Progenitor cell of endocrine pancreas (in vitro differentiated cells): ENCODE data around the gene STATH. TPM values are rescaled to one million over a fixed set of nuclear protein-coding genes. Genes with fewer than 3 reads are reported as not detected.
"Not testable (repeated sequence)": the region's sequence is repeated elsewhere in the genome, so short reads cannot be mapped to it uniquely, and the experiment has no call there.

Experiments
- DNase-seq: peaks from one replicate; pipeline ENCODE4 v3.0.0; 2021; ENCODE audit warnings: low spot score; ENCODE audit not compliant: unreplicated experiment
- H3K27ac Mint-ChIP-seq: 2 replicates; pipeline ENCODE4 v1.8.0; 2021; ENCODE audit warnings: mild to moderate bottlenecking, moderate library complexity, mixed read lengths
- H3K27me3 Mint-ChIP-seq: 2 replicates; pipeline ENCODE4 v1.8.0; 2021; ENCODE audit warnings: mixed read lengths
- H3K36me3 Mint-ChIP-seq: 2 replicates; pipeline ENCODE4 v1.8.0; 2022; ENCODE audit warnings: mixed read lengths; ENCODE audit not compliant: insufficient read depth
- H3K4me1 Mint-ChIP-seq: 2 replicates; pipeline ENCODE4 v1.8.0; 2021; ENCODE audit warnings: low read depth, mixed read lengths
- H3K4me3 Mint-ChIP-seq: 2 replicates; pipeline ENCODE4 v1.8.0; 2021; ENCODE audit warnings: low read depth, mild to moderate bottlenecking, moderate library complexity, mixed read lengths
- H3K9me3 Mint-ChIP-seq: 2 replicates; pipeline ENCODE4 v1.8.0; 2021; ENCODE audit warnings: low read depth, mixed read lengths
- total RNA-seq: library from RNA; stranded (reverse); gene quantifications from 2 replicates; pipeline ENCODE4 v1.2.1, GENCODE V29; 2021
- TF ChIP-seq, protein P1 (sequence below): fragments of 200-600 bp; sonication (generic); IDR thresholded peaks from one replicate; pipeline ENCODE4 v1.5.0; 2021; ENCODE audit warnings: antibody characterized with exemption, mild to moderate bottlenecking; ENCODE audit not compliant: unreplicated experiment

The STATH gene
- total RNA-seq, 1 donor from 2014 or later: not detected

GRCh38 chr4:69994782-69995181, 984 bp upstream of the STATH start:
- H3K4me1 Mint-ChIP-seq: no peaks in the 10 kb centered on the region
- no peak for DNase-seq
- H3K36me3 Mint-ChIP-seq: no peaks in the 10 kb centered on the region
- TF ChIP-seq, protein P1, sequence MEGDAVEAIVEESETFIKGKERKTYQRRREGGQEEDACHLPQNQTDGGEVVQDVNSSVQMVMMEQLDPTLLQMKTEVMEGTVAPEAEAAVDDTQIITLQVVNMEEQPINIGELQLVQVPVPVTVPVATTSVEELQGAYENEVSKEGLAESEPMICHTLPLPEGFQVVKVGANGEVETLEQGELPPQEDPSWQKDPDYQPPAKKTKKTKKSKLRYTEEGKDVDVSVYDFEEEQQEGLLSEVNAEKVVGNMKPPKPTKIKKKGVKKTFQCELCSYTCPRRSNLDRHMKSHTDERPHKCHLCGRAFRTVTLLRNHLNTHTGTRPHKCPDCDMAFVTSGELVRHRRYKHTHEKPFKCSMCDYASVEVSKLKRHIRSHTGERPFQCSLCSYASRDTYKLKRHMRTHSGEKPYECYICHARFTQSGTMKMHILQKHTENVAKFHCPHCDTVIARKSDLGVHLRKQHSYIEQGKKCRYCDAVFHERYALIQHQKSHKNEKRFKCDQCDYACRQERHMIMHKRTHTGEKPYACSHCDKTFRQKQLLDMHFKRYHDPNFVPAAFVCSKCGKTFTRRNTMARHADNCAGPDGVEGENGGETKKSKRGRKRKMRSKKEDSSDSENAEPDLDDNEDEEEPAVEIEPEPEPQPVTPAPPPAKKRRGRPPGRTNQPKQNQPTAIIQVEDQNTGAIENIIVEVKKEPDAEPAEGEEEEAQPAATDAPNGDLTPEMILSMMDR: no peak
- H3K4me3 Mint-ChIP-seq: no peak overlapping the region
- no peaks in the 10 kb centered on the region for H3K27me3 Mint-ChIP-seq
- H3K27ac Mint-ChIP-seq: no peak overlapping the region
- H3K9me3 Mint-ChIP-seq: no peaks in the 10 kb centered on the region

DNA sequence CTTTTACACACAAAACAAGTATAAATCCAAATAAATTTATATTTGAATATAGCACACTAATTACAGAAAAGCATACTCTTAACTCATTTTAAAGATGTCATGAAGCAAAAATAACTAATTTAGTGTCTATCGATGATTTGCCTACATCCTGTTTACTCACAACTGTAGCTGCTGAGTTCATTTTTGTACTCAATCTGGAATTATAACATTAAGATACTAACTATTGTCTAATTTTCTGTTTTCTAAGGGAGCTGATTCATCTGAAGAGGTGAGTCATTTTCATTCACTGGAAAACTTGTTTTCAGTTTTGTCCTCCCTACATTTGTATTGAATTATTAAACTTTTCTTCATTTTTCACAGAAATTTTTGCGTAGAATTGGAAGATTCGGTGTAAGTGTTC, 3.7 kb downstream of the STATH start:
- H3K9me3 Mint-ChIP-seq: no peaks in the 10 kb centered on the region
- no peak for DNase-seq
- TF ChIP-seq, protein P1: no peak
- no peaks in the 10 kb centered on the region for H3K36me3 Mint-ChIP-seq
- H3K27me3 Mint-ChIP-seq: no peaks in the 10 kb centered on the region
- no peaks in the 10 kb centered on the region for H3K4me1 Mint-ChIP-seq
- no peak overlapping the region for H3K4me3 Mint-ChIP-seq
- H3K27ac Mint-ChIP-seq: no peak overlapping the region

DNA sequence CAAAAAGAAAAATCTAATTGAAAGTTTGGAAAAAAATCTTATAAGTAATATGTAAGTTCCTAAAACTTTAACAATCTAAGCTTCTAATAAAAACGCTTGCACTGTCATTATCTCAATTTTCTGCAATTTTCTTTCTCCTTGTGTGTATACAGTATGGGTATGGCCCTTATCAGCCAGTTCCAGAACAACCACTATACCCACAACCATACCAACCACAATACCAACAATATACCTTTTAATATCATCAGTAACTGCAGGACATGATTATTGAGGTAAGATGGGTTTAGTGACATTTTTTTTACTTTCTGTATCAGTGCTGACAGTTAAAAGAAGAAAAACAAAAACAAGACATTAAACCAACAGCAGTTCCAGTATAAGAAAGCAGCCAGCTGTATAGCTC, 4.9 kb downstream of the STATH start:
- no peak overlapping the region for H3K4me3 Mint-ChIP-seq
- no peaks in the 10 kb centered on the region for H3K4me1 Mint-ChIP-seq
- no peaks in the 10 kb centered on the region for H3K27me3 Mint-ChIP-seq
- TF ChIP-seq, protein P1: no peak
- H3K27ac Mint-ChIP-seq: no peak overlapping the region
- no peaks in the 10 kb centered on the region for H3K9me3 Mint-ChIP-seq
- no peaks in the 10 kb centered on the region for H3K36me3 Mint-ChIP-seq
- DNase-seq: no peak

GRCh38 chr4:70002507-70002906, 6.7 kb downstream of the STATH start:
- Mint-ChIP-seq H3K4me3 (no peak overlapping the region), H3K27ac (no peak overlapping the region), H3K4me1 (no peaks in the 10 kb centered on the region), H3K9me3 (no peaks in the 10 kb centered on the region), H3K27me3 (no peaks in the 10 kb centered on the region), H3K36me3 (no peaks in the 10 kb centered on the region)
- no peak for DNase-seq
- TF ChIP-seq, protein P1: no peak

GRCh38 chr4:70008771-70009170, 13.0 kb downstream of the STATH start:
- H3K36me3 Mint-ChIP-seq: no peaks in the 10 kb centered on the region
- no peak overlapping the region for H3K27ac Mint-ChIP-seq
- no peak overlapping the region for H3K4me3 Mint-ChIP-seq
- H3K9me3 Mint-ChIP-seq: no peaks in the 10 kb centered on the region
- TF ChIP-seq, protein P1: no peak
- H3K27me3 Mint-ChIP-seq: no peaks in the 10 kb centered on the region
- no peak for DNase-seq
- no peaks in the 10 kb centered on the region for H3K4me1 Mint-ChIP-seq

DNA sequence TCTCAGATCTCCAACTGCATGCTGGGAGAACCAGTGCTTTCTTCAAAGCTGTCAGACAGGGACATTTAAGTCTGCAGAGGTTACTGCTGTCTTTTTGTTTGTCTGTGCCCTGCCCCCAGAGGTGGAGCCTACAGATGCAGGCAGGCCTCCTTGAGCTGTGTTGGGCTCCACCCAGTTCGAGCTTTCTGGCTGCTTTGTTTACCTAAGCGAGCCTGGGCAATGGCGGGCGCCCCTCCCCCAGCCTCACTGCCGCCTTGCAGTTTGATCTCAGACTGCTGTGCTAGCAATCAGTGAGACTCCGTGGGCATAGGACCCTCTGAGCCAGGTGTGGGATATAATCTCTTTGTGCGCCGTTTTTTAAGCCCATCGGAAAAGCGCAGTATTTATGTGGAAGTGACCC, 23.2 kb downstream of the STATH start:
- H3K4me1 Mint-ChIP-seq, DNase-seq, H3K4me3 Mint-ChIP-seq, H3K9me3 Mint-ChIP-seq, H3K27ac Mint-ChIP-seq, H3K36me3 Mint-ChIP-seq, H3K27me3 Mint-ChIP-seq: not testable (repeated sequence)
